Activated CD8-positive, alpha-beta memory T cell treated with anti-CD3 and anti-CD28 coated beads for 48 hours (primary cell): ENCODE results near the gene TAOK1.

Source experiments
- DNase-seq, 3 experiments: peaks; one replicate each; pipeline ENCODE4 v3.0.0-alpha.2; 2020; ENCODE audit warnings: low read depth in 2 of 3, low spot score in 2 of 3

The TAOK1 gene

DNA sequence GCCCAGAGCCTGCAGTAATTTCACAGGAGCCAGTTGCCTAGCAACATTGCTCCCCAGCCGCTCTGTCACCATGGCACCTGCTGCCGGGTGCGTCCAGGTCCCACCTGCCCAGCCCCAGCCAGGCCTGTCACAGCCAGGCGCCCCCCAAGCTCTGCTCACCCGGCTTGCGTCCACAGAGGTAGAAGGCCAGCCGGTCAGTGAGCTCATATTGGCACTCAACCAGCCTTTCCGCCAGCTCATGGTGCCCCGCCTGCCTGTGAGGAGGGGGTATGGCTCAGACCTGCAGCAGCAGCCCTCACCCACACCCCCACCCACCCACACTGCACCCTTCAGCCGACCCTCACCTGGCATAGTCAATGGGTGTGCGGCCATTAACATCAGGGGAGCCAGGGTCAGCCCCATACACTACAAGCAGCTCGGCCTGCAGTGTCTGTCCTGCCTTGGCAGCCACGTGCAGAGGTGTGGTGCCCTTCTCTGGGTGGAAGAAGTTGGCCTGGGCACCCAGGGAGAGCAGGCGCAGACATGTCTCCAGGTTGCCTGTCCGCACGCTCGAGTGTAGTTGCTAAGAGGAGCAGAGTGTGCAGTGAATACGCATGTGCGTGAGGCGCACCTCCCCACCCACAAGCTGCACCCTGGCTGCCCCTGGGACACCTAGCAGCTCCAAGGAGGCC is 191.6 kb downstream of the TAOK1 start:
- DNase-seq = no peak

DNA sequence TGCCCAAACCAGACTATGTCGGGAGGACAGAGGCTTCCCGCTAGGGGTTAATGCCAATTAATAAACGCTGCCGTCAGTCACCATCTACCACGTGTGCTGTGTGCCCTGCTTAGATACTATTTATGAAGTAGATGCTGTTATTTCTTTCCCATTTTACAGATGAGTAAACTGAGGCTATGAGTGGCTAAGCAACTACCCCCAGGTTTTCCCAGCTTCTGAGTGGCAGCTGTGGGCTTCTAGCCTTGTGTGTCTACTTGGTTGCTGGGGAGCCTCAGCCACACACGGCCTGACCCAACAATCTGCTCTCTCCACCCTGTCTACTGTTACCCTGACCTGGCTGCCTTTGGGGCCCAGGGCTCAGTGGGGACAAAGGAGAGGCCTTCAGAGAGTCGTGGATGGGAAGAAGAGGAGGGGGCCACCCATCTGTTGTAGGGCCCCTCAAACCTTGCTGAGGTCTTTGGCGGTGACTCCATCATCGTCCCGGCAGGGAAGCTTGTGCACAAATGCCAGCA is 192.1 kb downstream of the TAOK1 start:
- DNase-seq = no peak

DNA sequence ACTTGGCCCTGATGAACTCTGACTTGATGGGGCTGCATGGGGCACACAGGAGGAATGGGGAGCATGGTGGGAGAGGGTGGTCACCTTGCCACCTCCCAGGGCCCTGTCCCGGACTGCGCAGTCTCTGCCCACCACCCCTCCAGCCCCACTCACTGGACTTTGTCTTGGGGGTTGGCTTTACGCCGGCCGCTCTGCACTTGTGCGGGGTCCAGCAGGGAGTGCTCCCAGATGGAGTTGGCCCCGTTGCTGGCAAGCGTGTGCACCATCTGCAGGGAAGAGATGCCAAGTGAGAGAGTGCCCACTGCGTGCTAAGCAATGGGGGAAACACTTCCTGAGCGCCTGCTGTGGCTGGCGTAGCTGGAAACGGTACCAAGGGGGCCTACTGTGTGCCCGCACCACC is 192.6 kb downstream of the TAOK1 start:
- no peak for DNase-seq

DNA sequence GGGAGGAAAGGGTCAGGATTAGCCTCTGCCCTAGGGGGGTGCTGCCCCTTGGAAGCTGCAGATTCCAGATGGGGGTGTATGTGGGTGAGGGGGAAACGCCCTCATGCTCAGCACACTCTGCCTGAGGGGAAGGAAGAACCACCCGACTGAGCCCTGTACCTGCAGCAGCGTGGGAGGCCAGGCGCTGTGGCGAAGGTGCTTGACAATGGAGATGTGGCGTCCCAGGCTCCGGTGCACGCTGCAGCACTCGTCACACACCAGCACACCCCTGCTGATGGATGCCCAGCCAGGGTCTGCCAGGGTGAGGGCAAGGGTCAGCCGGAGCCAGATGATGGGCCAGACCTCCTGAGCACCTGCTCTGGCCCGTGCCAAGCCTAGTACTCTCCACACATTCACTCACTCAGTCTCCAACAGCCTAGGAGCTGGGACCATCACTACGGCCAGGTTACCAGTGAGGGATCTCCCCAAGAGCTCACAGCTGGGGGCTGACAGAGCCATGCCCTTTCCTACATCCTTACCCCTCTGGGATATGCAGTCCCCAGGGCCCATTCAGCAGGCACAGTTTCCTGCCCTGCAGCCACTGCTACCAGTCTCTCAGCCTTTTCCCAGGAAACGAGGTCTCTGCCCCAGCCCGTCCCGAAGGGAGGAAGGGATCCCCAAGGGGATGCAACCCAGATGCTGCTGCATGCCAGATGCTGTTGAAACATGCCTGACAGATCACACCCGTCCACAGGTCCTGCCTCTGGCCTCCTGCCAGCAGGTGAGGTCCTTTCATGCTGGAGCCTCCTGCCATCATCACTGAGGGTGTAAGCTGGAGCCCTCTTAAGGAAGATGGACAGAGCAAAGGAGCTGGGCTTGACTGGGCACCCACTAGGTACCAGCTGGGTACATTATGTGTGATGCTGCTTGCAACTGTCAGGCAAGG is 193.4 kb downstream of the TAOK1 start:
- no peak for DNase-seq

DNA sequence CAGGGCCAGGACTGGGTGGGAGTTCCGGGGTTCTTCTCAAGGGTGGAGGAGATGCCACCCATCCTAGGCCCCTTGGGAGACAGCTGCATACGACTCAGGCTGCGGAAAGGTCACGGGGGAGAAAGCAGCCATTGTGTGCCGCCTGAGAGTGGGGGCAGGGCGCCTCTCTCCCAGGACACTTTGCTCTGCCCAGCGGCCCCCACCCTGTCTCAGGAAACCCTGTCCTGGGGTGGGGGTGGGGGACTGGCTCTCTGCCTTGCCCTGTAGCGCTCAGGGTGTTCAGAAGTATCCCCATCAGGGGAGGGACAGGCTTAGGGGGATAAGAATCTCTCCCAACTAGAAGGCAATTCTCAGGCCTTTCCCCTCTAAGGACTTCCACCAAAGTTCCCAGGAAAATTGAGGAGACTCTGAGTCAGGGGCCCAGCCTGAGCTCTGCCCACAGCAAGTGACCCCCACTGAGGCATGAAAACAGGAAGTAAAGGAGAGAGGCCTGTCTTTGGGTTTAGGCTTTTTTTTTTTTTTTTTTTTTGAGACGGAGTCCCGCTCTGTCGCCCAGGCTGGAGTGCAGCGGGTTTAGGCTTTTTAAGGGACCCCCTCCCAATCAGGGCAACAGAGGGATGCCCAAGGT is 194.4 kb downstream of the TAOK1 start:
- no peak for DNase-seq

DNA sequence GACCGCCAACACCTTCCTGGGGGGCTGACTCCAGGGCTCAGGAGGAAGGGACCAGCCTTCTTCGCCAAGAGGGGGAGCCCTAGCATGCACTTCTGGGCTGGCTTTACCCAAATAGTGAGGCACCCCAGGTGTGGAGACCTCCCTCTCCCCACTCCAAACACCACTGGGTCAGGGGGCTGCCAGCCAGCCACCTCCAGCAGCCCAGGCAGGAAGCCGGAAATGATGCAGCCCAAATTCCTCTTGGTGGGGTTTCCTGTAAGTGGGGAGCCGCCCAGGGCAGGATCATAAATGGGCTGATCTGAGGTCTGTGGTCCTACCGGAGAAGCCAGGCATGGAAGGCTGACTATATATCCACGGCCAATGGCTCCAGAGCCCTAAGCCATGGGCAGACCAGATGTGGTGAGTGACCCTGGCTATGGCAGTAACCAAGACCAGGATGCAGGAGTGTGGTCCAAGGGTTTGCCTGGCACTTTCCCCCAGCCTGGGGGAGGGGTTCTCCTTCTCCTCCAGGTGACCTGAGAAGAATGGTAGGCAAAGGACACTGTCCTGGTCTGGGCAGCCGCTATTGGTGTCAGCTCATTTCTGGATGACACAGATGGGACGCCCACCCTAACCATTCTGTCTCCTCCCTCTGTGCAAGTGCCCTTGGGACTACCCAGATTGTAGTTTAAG is 195.1 kb downstream of the TAOK1 start:
- DNase-seq = no peak

DNA sequence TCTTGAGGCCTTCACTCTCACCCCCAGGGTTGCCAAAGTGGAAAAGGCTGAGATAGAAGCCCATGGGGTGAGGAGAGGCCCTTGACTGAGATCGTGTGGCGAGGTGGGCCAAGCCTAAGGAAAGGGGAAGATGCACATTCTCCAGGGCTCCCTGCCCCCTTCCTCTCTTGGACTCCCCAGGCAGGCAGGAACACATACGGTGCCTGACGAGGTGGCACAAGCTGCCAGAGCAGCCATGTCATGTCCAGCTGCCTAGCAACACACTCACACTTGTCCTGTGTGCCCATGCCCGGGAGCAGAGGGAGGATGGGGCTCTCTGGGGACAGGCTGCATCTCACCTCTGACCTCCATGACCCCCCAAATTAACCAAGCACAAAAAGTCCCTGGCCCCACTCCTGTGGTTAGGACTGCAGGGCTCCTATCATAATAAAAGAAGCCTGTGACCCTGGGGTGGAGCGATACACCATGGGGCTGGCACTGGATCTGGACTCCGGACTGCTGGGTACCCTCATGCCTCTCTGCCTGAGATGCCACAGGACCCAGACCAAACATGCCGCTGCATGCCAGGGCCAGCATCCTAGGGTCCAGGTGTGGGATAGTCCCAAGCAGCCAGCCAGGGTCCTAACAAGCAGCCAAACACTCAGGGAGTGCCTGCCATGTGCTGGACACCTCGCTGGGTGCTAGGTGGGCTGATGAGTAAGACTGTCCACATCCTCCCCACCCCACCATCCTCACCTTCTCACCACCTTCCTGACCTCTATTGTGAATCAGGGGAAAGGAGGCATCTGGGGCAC is 196.7 kb downstream of the TAOK1 start:
- no peak for DNase-seq

DNA sequence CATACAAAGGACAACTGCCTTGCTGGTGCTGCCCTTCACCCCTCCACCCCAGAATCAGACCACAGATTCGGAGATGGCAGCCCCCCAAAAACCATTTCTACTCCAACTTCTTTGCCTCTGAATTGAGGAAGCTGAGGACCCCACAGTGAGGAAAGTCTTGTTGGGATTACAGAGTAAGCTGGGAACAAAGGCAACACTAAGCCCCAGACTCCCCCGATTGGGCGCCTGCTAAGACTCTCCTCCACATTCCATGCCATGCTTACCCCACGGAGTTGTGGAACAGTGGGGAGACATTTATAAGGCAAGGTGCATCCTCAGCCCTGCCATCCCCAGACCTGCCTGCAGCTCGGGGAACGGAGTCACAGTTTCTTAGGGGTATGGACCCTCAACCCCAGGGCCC is 197.4 kb downstream of the TAOK1 start:
- no peak for DNase-seq

DNA sequence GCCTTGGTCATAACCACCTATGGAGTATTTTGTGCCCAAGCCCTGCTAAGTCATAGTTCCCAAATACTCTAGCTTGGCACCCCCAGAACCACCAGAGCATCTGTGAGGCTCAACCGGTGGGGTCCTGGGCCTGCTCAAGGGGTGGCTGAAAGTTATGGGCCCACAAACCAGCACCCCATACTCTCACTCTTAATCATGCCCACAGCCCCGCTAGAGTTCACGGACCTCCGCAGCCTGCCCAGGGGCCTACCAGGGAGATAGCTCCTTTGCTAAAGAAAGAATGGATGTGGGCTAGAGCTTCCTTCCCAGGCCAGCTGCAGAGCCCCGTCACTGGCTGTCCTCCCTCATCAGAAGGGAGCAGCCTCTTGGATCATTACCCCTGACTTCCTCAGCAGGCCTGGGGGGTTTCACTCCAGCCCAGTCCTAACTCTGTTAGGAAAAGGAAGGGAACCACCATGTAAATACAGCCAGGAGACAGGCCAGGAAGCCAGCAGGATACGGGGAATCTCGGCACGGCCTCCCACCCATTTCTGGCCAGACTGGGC is 197.9 kb downstream of the TAOK1 start:
- DNase-seq = no peak

DNA sequence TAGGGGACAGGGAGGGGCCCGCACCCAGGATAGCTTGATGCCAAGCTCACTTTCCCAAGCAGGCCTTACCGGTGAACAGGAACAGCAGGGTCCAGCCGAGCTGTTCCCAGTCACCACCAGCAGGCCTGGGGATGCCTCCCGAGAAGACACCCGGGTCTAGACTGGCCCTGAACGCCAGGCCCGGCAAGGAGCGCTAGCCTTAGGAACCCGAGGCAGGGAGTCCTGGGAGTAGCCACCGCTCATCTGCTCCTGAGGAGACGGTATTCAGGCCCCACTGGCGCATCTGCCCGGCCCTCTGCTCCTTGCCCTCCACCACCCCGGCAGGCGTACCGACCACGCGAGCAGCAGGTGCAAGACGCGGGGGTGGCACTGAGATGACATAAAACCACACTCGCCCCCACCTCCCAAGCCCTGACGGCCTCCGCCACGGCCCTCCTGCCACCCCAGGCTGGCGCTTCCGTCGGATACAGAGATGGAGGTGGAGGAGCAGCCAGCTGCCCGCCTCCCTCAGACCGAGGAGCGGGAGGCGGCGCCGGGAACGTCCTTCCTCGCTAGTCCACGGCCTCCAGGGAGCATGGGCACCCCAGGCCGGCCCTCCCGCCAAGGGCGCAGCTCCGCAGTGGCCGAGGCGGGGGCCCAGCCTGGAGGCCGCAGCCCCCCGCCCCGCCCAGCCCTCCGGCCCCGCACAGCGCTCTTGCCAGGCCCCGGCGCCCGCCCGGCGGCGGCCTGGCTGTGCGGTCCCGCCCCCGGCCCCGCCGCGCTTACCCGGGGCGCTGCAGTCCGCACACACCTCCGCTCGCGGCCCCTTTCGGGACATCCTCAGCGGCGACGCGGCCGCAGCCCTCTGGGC is 198.6 kb downstream of the TAOK1 start:
- DNase-seq = no peak

DNA sequence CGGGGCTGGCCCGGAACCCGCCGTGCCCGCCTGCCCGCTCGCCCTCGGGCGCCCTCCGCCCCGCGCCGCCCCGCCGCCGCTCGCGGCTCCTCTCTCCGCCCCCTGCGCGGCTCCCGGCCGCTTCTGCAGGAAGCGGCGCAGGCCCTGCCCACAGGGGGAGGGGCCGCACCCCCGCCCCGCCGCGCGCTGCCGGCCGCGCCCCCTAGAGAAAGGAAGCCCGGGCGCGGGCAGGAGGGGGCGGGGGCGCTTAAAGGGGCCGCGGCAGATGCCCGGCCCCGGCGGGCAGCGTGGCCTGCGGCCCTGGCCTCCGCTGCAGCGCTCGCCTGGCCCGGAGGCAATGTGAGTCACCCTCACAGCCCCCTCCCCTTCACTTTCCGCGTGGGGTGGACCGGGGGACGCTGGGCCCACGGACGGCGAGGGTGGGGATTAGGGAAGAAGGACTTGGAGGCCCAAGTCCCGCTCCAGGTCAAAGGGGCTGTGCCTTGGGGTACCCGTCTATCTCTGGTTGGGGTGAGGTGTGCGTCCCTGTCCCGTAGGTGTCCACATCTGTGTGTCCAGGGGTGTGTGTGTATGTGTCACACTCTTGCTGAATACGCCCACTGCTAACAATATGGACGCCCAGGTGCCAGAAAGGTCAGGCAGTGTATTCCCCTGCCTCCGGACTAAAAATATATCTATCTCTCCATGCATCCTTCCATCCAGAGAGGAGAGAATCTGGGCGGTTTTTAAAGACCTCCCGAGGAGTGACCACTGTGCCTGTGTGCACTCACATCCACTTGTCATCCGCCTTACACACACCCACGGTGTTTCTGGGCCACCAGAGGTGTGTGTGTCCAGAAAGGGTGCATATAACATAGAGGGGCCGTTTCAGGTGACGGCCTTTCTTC is 199.6 kb downstream of the TAOK1 start, which contains the start of gene GIT1:
Gene GIT1, minus strand, starts transcription at position 125 of the 887 bp plus-strand sequence. CDS start 270 bp downstream, outside the sequence.
- DNase-seq = peak in 1 of 3 experiments; percentile 76

DNA sequence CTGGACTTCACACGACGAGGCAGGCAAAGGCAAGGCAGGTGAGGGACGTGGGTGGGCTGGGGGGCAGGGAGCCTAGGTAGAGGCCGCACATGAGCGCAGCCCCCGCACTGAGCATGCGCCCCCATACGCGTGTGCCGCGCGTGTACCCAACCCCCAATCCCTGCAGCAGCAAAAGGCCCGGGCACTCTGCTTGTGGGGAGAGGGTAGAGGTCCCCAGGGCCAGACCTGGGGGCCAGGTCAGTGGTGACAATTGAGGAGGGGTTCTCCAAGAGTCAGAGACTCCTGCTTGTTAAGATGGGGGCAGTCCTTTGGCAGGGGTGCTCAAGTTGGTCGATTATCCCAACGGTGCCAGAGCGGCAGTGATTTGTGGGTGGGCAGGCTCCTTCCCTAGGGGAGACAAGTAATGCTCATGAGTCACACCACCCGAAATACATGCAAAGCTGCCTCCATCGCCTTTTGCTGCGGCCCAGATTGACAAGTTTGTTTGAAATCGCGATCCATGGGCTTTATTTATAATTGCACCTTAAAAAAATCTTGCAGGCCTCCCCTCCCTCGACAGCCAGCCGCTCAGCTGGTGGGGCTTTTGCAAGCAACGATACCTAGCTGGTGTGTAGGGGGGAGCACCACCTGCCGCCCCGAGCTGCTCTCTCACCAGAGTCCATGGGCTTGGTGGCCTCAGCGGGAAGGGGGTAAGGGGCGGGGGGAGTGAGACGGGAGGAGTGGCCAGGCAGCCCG is 200.4 kb downstream of the TAOK1 start:
- DNase-seq = no peak

DNA sequence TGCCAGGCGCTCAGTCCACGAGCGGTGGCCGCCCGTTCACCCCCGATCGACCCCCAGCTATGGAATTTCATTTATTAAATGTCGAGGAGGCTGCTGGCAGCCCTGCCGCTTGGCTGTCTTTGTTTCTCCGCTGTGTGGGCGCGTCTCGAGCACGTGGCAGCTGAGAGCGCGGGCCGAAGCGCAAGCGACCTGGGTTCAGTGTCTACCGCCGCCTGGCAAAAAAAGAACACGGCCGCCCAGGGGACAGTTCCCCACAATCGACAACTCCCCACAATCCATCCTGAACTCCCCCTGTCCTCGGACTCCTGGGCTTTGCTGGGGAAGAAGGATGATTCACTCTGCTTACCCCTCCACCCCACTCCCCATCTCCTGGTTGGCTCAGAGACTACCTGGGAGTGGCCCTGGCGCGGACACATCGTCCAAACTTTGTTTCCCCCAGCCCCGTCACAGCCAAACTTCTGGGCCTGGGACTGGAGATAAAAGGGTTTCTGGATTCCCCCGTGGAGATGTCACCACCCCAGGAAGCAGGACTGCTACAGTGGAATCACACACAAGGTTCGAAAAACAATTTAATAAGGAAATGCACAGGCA is 201.1 kb downstream of the TAOK1 start:
- no peak for DNase-seq

DNA sequence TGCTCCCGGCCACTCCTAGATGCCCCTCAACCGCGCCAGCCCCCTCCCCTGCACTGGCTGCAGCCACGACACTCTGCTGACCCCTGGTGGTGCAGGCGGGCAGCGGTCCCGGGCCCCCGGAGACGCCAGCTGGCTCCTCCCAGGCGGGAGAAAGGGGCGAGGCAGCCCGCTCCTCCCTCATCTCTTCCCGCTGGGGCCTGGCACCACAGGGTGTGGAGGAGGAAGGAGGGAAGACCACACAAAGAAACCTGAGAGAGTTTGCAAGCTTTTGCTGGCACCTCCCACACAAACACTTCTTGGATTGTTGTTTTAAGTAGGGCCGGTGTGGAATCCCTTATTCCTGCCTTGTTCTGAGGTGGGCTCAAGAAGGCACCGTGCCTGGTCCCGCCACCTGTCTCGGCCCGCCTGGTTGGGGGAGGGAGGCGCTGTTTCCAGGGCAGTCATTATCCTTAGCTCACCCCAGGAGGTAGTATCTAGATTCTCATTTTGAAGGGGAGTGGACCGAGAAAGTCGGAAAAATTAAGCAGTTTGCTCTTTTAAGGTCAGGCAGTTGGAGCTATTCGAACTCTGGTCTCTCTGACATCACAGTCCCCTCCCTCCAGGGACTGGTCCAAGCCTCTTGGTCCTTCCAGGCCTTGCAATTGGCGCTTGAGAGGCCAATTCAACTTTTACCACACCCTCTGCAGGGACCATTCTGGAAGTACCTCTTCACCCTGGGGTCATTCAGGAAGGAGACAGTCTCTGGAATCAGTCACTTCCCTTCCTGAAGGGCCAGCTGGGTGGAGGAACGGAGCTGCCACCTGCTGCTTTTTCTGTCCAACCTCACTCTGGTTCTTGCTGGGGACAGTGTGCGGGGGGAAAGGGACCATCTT is 201.8 kb downstream of the TAOK1 start:
- DNase-seq = peak in 2 of 3 experiments; percentile 65 to 75

DNA sequence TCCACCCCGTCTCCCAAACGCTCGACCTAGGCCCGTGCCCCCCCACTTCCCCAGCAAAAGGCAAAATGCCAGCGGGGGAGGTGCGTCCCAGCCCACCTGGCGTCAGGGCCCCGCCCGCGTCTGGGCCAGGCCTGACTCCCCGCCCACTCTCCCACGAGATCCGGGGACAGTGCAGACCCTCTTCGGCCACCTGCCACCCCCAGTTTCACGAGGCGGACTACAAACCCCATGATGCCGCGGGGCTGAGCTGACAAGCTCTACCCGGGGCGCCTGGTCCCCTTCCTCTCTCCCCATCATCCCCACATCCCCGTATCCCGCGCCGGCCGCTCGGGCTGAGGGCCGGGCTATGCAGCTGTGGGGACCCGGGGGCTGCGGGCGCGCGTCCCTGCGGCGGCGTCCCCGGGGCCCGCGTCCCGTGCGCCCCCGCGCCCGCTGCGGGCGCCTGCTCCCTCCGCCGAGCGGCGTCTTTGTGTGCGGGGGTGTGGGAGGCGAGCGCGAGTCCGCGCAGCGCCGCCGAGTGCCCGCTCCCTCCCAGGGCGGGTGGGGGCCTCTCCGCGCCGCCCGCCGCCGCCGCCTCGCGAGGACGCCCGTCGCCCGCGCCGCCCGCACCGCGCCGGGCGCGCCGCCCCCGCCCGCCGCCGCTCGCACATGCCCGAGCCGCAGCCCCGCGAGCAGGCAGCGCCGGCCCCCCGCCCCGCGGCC is 202.8 kb downstream of the TAOK1 start, which contains the start of gene ANKRD13B:
Gene ANKRD13B, plus strand, starts transcription at position 283 of the 702 bp plus-strand sequence. CDS start 490 bp downstream, outside the sequence.
- DNase-seq = no peak
